HFFc6 (cell line): ENCODE measurements around the gene WFIKKN2. TPM values are rescaled to one million over a fixed set of nuclear protein-coding genes. Genes with fewer than 3 reads are reported as not detected.

Experiments
- DNase-seq: peaks from one replicate; pipeline ENCODE4 v3.0.0-alpha.2; 2018
- H3K27ac Mint-ChIP-seq: 2 replicates; pipeline ENCODE4 v1.8.0; 2020; ENCODE audit warnings: mild to moderate bottlenecking, mixed read lengths
- H3K27me3 Mint-ChIP-seq: 2 replicates; pipeline ENCODE4 v1.8.0; 2021; ENCODE audit warnings: mild to moderate bottlenecking, moderate library complexity, mixed read lengths; ENCODE audit not compliant: insufficient read depth
- H3K36me3 Mint-ChIP-seq: 2 replicates; pipeline ENCODE4 v1.8.0; 2021; ENCODE audit warnings: low read depth, mixed read lengths
- H3K4me1 Mint-ChIP-seq: 2 replicates; pipeline ENCODE4 v1.8.0; 2020; ENCODE audit warnings: low read depth, mixed read lengths
- H3K4me3 Mint-ChIP-seq: 2 replicates; pipeline ENCODE4 v1.8.0; 2020; ENCODE audit warnings: mild to moderate bottlenecking, moderate library complexity, mixed read lengths
- H3K9me3 Mint-ChIP-seq: 2 replicates; pipeline ENCODE4 v1.8.0; 2020; ENCODE audit warnings: mild to moderate bottlenecking, mixed read lengths
- CTCF ChIP-seq: fragments of 200-600 bp; sonication (generic); IDR thresholded peaks from 2 replicates; pipeline ENCODE4 v1.5.0; 2021; ENCODE audit warnings: antibody characterized with exemption, mild to moderate bottlenecking
- total RNA-seq, 6 experiments: library from RNA; stranded (reverse); fragmentation: NEBNext Ultra II Directional; extraction: Animal tissue kit (Norgen Biotek cat#: 25700); gene quantifications; 2 replicates in 1 of 6; 3 replicates in 5 of 6; pipeline ENCODE4 v1.2.3, GENCODE V29; 2021

WFIKKN2 gene
- total RNA-seq, 6 experiments from 2014 or later = 0.05 to 0.07 (median 0.05) TPM; not detected in 3

DNA sequence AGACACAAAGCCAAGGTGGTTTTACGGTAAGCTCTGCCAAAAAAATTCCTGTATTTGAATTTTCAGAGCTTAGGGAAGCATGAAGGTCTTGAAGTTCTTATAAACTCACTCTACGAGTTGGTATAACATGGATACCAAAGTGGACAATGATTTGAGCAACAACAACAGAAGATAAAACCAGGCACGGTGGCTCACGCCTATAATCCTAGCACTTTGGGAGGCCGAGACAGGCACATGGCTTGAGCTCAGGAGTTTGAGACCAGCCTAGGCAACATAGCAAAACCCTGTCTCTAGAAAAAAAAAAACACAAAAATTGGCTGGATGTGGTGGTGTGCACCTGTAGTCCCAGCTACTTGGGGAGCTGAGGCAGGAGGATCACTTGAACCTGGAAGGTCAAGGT lies 43.7 kb downstream of the WFIKKN2 start:
- no peaks in the 10 kb centered on the region for H3K36me3 Mint-ChIP-seq
- H3K27me3 Mint-ChIP-seq = peaks cover 4% of the 10 kb centered on the region
- H3K4me3 Mint-ChIP-seq = no peak overlapping the region
- no peak overlapping the region for H3K27ac Mint-ChIP-seq
- no peaks in the 10 kb centered on the region for H3K9me3 Mint-ChIP-seq
- peaks cover 15% of the 10 kb centered on the region for H3K4me1 Mint-ChIP-seq
- no peak for DNase-seq
- no peak for TF ChIP-seq CTCF

DNA sequence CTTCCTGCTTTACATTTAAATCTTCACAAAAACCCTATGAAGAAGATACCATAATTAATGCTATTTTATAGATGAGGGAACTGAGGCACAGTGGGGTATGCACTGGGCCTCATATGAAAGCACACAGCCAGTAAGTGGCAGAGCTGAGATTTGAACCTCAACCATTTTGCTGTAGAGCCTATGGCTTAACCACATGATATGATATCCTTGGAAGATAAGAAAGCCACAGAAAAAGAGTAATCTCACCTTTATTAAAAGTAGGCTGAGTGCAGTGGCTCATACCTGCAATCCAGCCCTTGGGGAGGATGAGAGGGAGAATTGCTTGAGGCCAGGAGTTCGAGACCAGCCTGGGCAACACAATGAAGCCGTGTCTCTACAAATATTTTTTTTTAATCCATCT lies 45.8 kb downstream of the WFIKKN2 start:
- no peak for DNase-seq
- H3K36me3 Mint-ChIP-seq = no peaks in the 10 kb centered on the region
- H3K9me3 Mint-ChIP-seq = no peaks in the 10 kb centered on the region
- peaks cover 8% of the 10 kb centered on the region for H3K27me3 Mint-ChIP-seq
- TF ChIP-seq CTCF = no peak
- H3K4me1 Mint-ChIP-seq = peaks cover 20% of the 10 kb centered on the region
- no peak overlapping the region for H3K27ac Mint-ChIP-seq
- no peak overlapping the region for H3K4me3 Mint-ChIP-seq

DNA sequence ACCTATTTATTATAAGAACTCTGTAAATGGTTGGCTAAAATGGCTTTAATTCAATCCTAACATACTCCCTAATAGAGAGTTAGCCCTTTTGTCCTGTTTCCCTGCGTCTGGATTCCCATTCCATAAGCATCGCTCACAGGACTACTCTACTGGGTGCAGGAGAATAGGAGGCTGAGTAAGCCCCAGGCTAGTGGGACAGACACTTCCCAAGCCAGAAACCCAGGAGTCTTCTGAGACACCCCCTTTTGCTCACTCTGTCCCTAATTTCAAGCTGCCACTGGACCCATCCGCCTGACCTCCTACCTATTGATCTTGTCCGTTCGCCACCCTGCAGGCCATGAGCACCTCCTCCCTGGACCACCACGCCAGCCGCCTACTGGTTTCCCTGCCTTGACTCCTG lies 47.5 kb downstream of the WFIKKN2 start:
- H3K9me3 Mint-ChIP-seq = no peaks in the 10 kb centered on the region
- TF ChIP-seq CTCF = no peak
- peak overlapping the region; percentile 29 for H3K27ac Mint-ChIP-seq
- DNase-seq = peak; percentile 78
- H3K4me1 Mint-ChIP-seq = peaks cover 20% of the 10 kb centered on the region
- H3K36me3 Mint-ChIP-seq = no peaks in the 10 kb centered on the region
- H3K27me3 Mint-ChIP-seq = peaks cover 12% of the 10 kb centered on the region
- no peak overlapping the region for H3K4me3 Mint-ChIP-seq

GRCh38 chr17:50883850-50884438 lies 48.6 kb downstream of the WFIKKN2 start:
- H3K27me3 Mint-ChIP-seq = peaks cover 13% of the 10 kb centered on the region
- no peak for TF ChIP-seq CTCF
- DNase-seq = no peak
- H3K4me1 Mint-ChIP-seq = peaks cover 20% of the 10 kb centered on the region
- no peaks in the 10 kb centered on the region for H3K36me3 Mint-ChIP-seq
- no peak overlapping the region for H3K4me3 Mint-ChIP-seq
- no peaks in the 10 kb centered on the region for H3K9me3 Mint-ChIP-seq
- H3K27ac Mint-ChIP-seq = no peak overlapping the region

GRCh38 chr17:50884439-50885311 lies 49.3 kb downstream of the WFIKKN2 start:
- H3K4me1 Mint-ChIP-seq = peaks cover 20% of the 10 kb centered on the region
- H3K27ac Mint-ChIP-seq = no peak overlapping the region
- no peak for TF ChIP-seq CTCF
- no peaks in the 10 kb centered on the region for H3K9me3 Mint-ChIP-seq
- peaks cover 18% of the 10 kb centered on the region for H3K27me3 Mint-ChIP-seq
- no peak overlapping the region for H3K4me3 Mint-ChIP-seq
- H3K36me3 Mint-ChIP-seq = no peaks in the 10 kb centered on the region
- DNase-seq = no peak
